WTC11 (cell line): ENCODE data around the gene NECTIN4. TPM values are rescaled to one million over a fixed set of nuclear protein-coding genes. Genes with fewer than 3 reads are reported as not detected.
A peak's percentile ranks its signal among the peaks of the same experiment; 100 is the strongest.

Experiments used
- ATAC-seq: fragments of 200-7000 bp; cut with Tn5 transposase; 2 replicates; pipeline ENCODE4 v1.10.0; 2021; ENCODE audit warnings: mild to moderate bottlenecking, moderate library complexity
- CTCF ChIA-PET: fragments of 300-600 bp; sonication (Branson Sonifier 250); formaldehyde crosslinking; loops from one replicate; lab custom pipeline; 2021; ENCODE audit warnings: antibody characterized with exemption; lab: Charles Lee
- POLR2A ChIA-PET: fragments of 350-600 bp; sonication (Branson Sonifier 250); formaldehyde crosslinking; loops from one replicate; lab custom pipeline; 2021; ENCODE audit warnings: antibody characterized with exemption; lab: Charles Lee
- DNase-seq: peaks from one replicate; pipeline ENCODE4 v3.0.0; 2021; ENCODE audit warnings: low spot score
- H3K27ac Mint-ChIP-seq: 2 replicates; pipeline ENCODE4 v1.8.0; 2021; ENCODE audit warnings: mixed read lengths
- H3K27me3 Mint-ChIP-seq: 2 replicates; pipeline ENCODE4 v1.8.0; 2021; ENCODE audit warnings: low read depth, mild to moderate bottlenecking, moderate library complexity, mixed read lengths
- H3K36me3 Mint-ChIP-seq: 2 replicates; pipeline ENCODE4 v1.8.0; 2021; ENCODE audit warnings: mixed read lengths
- H3K4me1 Mint-ChIP-seq: 2 replicates; pipeline ENCODE4 v1.8.0; 2022; ENCODE audit warnings: mixed read lengths
- H3K4me3 Mint-ChIP-seq: 2 replicates; pipeline ENCODE4 v1.8.0; 2021; ENCODE audit warnings: mild to moderate bottlenecking, moderate library complexity, mixed read lengths
- H3K9me3 Mint-ChIP-seq: 2 replicates; pipeline ENCODE4 v1.8.0; 2021; ENCODE audit warnings: mixed read lengths
- CBFB ChIP-seq: sonication (generic); formaldehyde crosslinking; IDR thresholded peaks from 2 replicates; pipeline ENCODE4 v1.8.1; 2022; ENCODE audit warnings: mild to moderate bottlenecking, low read depth, missing genetic modification reagents
- EMX1 ChIP-seq: fragments of 250-450 bp; sonication (Bioruptor Pico); IDR thresholded peaks from 2 replicates; pipeline ENCODE4 v1.8.0; 2021; ENCODE audit warnings: mild to moderate bottlenecking
- JUN ChIP-seq: sonication (generic); formaldehyde crosslinking; IDR thresholded peaks from 2 replicates; pipeline ENCODE4 v1.8.0; 2023; ENCODE audit warnings: mild to moderate bottlenecking, missing genetic modification reagents
- KAT7 ChIP-seq: sonication (generic); formaldehyde crosslinking; IDR thresholded peaks from 2 replicates; pipeline ENCODE4 v1.8.1; 2023; ENCODE audit warnings: missing genetic modification reagents, mild to moderate bottlenecking, borderline replicate concordance
- NFE2L1 ChIP-seq: sonication (generic); formaldehyde crosslinking; IDR thresholded peaks from 2 replicates; pipeline ENCODE4 v1.8.1; 2023; ENCODE audit warnings: missing genetic modification reagents
- RELA ChIP-seq: sonication (generic); formaldehyde crosslinking; IDR thresholded peaks from 2 replicates; pipeline ENCODE4 v1.8.1; 2022; ENCODE audit warnings: missing genetic modification reagents, mild to moderate bottlenecking, borderline replicate concordance
- RORB ChIP-seq: fragments of 250-450 bp; sonication (Bioruptor Pico); IDR thresholded peaks from 2 replicates; pipeline ENCODE4 v1.9.0; 2021; ENCODE audit warnings: mild to moderate bottlenecking
- SP1 ChIP-seq: sonication (generic); formaldehyde crosslinking; conservative IDR thresholded peaks from 2 replicates; pipeline ENCODE4 v1.8.1; 2022; ENCODE audit warnings: missing genetic modification reagents
- TCF7 ChIP-seq: sonication (generic); formaldehyde crosslinking; IDR thresholded peaks from 2 replicates; pipeline ENCODE4 v1.8.0; 2022; ENCODE audit warnings: mild to moderate bottlenecking, low read depth, missing genetic modification reagents, moderate library complexity
- TEAD4 ChIP-seq: sonication (generic); formaldehyde crosslinking; IDR thresholded peaks from 2 replicates; pipeline ENCODE4 v1.8.0; 2022; ENCODE audit warnings: mild to moderate bottlenecking, missing genetic modification reagents
- ZNF416 ChIP-seq: fragments of 250-450 bp; sonication (Bioruptor Pico); IDR thresholded peaks from 2 replicates; pipeline ENCODE4 v1.9.0; 2021; ENCODE audit warnings: mild to moderate bottlenecking, inconsistent platforms
- total RNA-seq: library from RNA; stranded (reverse); gene quantifications from 3 replicates; pipeline ENCODE4 v1.2.3, GENCODE V29; 2021
- TF ChIP-seq, protein P1 (sequence below): fragments of 250-450 bp; sonication (Bioruptor Pico); IDR thresholded peaks from 2 replicates; pipeline ENCODE4 v1.9.0; 2021; ENCODE audit warnings: mild to moderate bottlenecking
- TF ChIP-seq, protein P2 (sequence below): sonication (generic); formaldehyde crosslinking; IDR thresholded peaks from 2 replicates; pipeline ENCODE4 v1.8.1; 2022; ENCODE audit warnings: mild to moderate bottlenecking, missing genetic modification reagents, moderate library complexity, borderline replicate concordance
- TF ChIP-seq, protein P3 (sequence below): sonication (generic); formaldehyde crosslinking; IDR thresholded peaks from 2 replicates; pipeline ENCODE4 v1.8.1; 2023; ENCODE audit warnings: mild to moderate bottlenecking, moderate library complexity, missing genetic modification reagents
- TF ChIP-seq, protein P4 (sequence below): fragments of 250-450 bp; sonication (Bioruptor Pico); IDR thresholded peaks from 2 replicates; pipeline ENCODE4 v2.1.2; 2022; ENCODE audit warnings: mild to moderate bottlenecking, moderate library complexity
- TF ChIP-seq, protein P5 (sequence below): sonication (generic); formaldehyde crosslinking; IDR thresholded peaks from 2 replicates; pipeline ENCODE4 v1.8.1; 2023; ENCODE audit warnings: mild to moderate bottlenecking, missing genetic modification reagents, moderate library complexity
- TF ChIP-seq, protein P6 (sequence below): fragments of 200-600 bp; IDR thresholded peaks from 2 replicates; pipeline ENCODE4 v1.8.0; 2022; ENCODE audit warnings: antibody characterized with exemption
- TF ChIP-seq, protein P7 (sequence below): fragments of 250-450 bp; sonication (Bioruptor Pico); IDR thresholded peaks from 2 replicates; pipeline ENCODE4 v1.9.0; 2021; ENCODE audit warnings: moderate library complexity, mild to moderate bottlenecking, inconsistent platforms, borderline replicate concordance
- TF ChIP-seq, protein P8 (sequence below): sonication (generic); formaldehyde crosslinking; IDR thresholded peaks from 2 replicates; pipeline ENCODE4 v1.8.1; 2023; ENCODE audit warnings: mild to moderate bottlenecking, missing genetic modification reagents, borderline replicate concordance

The NECTIN4 gene
- total RNA-seq, 1 experiment from 2014 or later: 1.7 TPM

DNA sequence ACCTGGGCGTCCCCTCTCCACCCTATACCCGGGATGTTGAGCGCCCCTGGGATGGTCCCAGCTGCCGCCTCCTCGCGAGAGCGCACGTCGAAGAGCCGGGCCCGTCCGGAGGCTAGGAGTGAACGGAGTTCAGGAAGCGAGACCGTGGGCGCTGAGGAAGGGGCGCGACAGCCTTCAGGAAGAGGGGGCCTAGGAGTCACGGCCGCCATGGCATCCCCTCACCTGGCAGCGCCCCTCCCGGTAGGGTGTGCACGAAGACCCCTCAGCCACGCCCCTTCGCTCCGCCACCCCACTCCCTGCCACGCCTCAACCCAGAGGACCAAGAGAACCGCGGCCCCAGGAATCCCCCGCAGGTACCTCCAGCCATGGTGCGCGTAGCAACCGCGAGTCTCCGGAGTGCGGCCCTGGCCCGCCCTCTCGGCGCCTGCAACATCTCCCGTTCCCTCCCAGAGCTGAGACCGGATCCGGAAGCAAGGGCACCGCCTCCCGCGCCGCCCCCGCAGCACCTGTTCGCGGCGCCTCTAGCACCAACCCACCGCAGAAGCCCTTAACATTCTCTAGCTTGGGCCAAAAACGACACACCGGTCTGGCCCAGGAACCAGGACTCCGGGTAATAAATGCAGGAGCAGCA, 50.7 kb downstream of the NECTIN4 start, which contains the start of gene TSTD1:
Gene TSTD1 (minus strand): TSS at position 442 of the 631 bp plus-strand sequence. CDS start 75 bp downstream, at position 367.
- Mint-ChIP-seq H3K27ac (peak within 1 kb of the TSS; percentile 92), H3K27me3 (no peaks in the 10 kb centered on the region), H3K4me3 (peak within 1 kb of the TSS; percentile 86), H3K4me1 (peaks cover 36% of the 10 kb centered on the region), H3K9me3 (no peaks in the 10 kb centered on the region), H3K36me3 (peaks cover 39% of the 10 kb centered on the region)
- ChIA-PET CTCF (interaction anchor here (0.6 to 5.9 kb wide), 21 partner anchors 9 to 261 kb away, joined by 3 to 47 read pairs (median 4); partner anchors contain the start of genes F11R, KLHDC9 and NECTIN4), POLR2A (interaction anchor here (0.7 to 2.2 kb wide), 5 partner anchors 18 to 94 kb away, joined by 3 to 20 read pairs (median 5); partner anchors contain the start of genes DEDD and F11R)
- DNase-seq (peak; percentile 81), ATAC-seq (peak; percentile 77)
- TF ChIP-seq, protein P1, sequence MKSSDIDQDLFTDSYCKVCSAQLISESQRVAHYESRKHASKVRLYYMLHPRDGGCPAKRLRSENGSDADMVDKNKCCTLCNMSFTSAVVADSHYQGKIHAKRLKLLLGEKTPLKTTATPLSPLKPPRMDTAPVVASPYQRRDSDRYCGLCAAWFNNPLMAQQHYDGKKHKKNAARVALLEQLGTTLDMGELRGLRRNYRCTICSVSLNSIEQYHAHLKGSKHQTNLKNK (CRISPR knock-in tag): no peak
- TF ChIP-seq, protein P2, sequence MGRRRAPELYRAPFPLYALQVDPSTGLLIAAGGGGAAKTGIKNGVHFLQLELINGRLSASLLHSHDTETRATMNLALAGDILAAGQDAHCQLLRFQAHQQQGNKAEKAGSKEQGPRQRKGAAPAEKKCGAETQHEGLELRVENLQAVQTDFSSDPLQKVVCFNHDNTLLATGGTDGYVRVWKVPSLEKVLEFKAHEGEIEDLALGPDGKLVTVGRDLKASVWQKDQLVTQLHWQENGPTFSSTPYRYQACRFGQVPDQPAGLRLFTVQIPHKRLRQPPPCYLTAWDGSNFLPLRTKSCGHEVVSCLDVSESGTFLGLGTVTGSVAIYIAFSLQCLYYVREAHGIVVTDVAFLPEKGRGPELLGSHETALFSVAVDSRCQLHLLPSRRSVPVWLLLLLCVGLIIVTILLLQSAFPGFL (CRISPR knock-in tag): no peak
- TF ChIP-seq, protein P3, sequence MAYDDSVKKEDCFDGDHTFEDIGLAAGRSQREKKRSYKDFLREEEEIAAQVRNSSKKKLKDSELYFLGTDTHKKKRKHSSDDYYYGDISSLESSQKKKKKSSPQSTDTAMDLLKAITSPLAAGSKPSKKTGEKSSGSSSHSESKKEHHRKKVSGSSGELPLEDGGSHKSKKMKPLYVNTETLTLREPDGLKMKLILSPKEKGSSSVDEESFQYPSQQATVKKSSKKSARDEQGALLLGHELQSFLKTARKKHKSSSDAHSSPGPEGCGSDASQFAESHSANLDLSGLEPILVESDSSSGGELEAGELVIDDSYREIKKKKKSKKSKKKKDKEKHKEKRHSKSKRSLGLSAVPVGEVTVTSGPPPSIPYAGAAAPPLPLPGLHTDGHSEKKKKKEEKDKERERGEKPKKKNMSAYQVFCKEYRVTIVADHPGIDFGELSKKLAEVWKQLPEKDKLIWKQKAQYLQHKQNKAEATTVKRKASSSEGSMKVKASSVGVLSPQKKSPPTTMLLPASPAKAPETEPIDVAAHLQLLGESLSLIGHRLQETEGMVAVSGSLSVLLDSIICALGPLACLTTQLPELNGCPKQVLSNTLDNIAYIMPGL (CRISPR knock-in tag): peak; percentile 88
- peak; percentile 82 for TF ChIP-seq SP1 (CRISPR knock-in tag)
- TF ChIP-seq, protein P4, sequence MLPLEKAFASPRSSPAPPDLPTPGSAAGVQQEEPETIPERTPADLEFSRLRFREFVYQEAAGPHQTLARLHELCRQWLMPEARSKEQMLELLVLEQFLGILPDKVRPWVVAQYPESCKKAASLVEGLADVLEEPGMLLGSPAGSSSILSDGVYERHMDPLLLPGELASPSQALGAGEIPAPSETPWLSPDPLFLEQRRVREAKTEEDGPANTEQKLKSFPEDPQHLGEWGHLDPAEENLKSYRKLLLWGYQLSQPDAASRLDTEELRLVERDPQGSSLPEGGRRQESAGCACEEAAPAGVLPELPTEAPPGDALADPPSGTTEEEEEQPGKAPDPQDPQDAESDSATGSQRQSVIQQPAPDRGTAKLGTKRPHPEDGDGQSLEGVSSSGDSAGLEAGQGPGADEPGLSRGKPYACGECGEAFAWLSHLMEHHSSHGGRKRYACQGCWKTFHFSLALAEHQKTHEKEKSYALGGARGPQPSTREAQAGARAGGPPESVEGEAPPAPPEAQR: no peak
- 0 out of 2 replicates have a peak, but pooled peaks have one; percentile 47 for TF ChIP-seq TCF7 (CRISPR knock-in tag)
- peak; percentile 71 for TF ChIP-seq ZNF416 (CRISPR knock-in tag)
- peak; percentile 55; the same call in 1 of the 2 replicates for TF ChIP-seq TEAD4
- TF ChIP-seq RORB (CRISPR knock-in tag): no peak
- TF ChIP-seq, protein P5, sequence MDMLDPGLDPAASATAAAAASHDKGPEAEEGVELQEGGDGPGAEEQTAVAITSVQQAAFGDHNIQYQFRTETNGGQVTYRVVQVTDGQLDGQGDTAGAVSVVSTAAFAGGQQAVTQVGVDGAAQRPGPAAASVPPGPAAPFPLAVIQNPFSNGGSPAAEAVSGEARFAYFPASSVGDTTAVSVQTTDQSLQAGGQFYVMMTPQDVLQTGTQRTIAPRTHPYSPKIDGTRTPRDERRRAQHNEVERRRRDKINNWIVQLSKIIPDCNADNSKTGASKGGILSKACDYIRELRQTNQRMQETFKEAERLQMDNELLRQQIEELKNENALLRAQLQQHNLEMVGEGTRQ (CRISPR knock-in tag): peak; percentile 32; the same call in 1 of the 2 replicates
- TF ChIP-seq, protein P6, sequence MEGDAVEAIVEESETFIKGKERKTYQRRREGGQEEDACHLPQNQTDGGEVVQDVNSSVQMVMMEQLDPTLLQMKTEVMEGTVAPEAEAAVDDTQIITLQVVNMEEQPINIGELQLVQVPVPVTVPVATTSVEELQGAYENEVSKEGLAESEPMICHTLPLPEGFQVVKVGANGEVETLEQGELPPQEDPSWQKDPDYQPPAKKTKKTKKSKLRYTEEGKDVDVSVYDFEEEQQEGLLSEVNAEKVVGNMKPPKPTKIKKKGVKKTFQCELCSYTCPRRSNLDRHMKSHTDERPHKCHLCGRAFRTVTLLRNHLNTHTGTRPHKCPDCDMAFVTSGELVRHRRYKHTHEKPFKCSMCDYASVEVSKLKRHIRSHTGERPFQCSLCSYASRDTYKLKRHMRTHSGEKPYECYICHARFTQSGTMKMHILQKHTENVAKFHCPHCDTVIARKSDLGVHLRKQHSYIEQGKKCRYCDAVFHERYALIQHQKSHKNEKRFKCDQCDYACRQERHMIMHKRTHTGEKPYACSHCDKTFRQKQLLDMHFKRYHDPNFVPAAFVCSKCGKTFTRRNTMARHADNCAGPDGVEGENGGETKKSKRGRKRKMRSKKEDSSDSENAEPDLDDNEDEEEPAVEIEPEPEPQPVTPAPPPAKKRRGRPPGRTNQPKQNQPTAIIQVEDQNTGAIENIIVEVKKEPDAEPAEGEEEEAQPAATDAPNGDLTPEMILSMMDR: no peak
- peak; percentile 84; the same call in 1 of the 2 replicates for TF ChIP-seq JUN (CRISPR knock-in tag)
- TF ChIP-seq NFE2L1 (CRISPR knock-in tag): 0 out of 2 replicates have a peak, but pooled peaks have one; percentile 9
- 0 out of 2 replicates have a peak, but pooled peaks have one; percentile 55 for TF ChIP-seq EMX1 (CRISPR knock-in tag)
- TF ChIP-seq KAT7 (CRISPR knock-in tag): 0 out of 2 replicates have a peak, but pooled peaks have one; percentile 55
- peak; percentile 33; the same call in 1 of the 2 replicates for TF ChIP-seq RELA (CRISPR knock-in tag)
- TF ChIP-seq, protein P7, sequence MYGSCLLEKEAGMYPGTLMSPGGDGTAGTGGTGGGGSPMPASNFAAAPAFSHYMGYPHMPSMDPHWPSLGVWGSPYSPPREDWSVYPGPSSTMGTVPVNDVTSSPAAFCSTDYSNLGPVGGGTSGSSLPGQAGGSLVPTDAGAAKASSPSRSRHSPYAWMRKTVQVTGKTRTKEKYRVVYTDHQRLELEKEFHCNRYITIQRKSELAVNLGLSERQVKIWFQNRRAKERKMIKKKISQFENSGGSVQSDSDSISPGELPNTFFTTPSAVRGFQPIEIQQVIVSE (CRISPR knock-in tag): no peak
- peak; percentile 85; the same call in 1 of the 2 replicates for TF ChIP-seq CBFB (CRISPR knock-in tag)
- TF ChIP-seq, protein P8, sequence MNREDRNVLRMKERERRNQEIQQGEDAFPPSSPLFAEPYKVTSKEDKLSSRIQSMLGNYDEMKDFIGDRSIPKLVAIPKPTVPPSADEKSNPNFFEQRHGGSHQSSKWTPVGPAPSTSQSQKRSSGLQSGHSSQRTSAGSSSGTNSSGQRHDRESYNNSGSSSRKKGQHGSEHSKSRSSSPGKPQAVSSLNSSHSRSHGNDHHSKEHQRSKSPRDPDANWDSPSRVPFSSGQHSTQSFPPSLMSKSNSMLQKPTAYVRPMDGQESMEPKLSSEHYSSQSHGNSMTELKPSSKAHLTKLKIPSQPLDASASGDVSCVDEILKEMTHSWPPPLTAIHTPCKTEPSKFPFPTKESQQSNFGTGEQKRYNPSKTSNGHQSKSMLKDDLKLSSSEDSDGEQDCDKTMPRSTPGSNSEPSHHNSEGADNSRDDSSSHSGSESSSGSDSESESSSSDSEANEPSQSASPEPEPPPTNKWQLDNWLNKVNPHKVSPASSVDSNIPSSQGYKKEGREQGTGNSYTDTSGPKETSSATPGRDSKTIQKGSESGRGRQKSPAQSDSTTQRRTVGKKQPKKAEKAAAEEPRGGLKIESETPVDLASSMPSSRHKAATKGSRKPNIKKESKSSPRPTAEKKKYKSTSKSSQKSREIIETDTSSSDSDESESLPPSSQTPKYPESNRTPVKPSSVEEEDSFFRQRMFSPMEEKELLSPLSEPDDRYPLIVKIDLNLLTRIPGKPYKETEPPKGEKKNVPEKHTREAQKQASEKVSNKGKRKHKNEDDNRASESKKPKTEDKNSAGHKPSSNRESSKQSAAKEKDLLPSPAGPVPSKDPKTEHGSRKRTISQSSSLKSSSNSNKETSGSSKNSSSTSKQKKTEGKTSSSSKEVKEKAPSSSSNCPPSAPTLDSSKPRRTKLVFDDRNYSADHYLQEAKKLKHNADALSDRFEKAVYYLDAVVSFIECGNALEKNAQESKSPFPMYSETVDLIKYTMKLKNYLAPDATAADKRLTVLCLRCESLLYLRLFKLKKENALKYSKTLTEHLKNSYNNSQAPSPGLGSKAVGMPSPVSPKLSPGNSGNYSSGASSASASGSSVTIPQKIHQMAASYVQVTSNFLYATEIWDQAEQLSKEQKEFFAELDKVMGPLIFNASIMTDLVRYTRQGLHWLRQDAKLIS (CRISPR knock-in tag): 0 out of 2 replicates have a peak, but pooled peaks have one; percentile 45
